A549 treated with Hydrocortisone at 1 μM for 4 hours (cell line): ENCODE results near the gene LECT2. TPM values are rescaled to one million over a fixed set of nuclear protein-coding genes. Genes with fewer than 3 reads are reported as not detected.

ENCODE experiments used
- total RNA-seq: library from RNA; stranded (reverse); fragments of 200-300 nt; extraction: Qiagen RNA extraction; gene quantifications from 5 replicates; pipeline ENCODE4 v1.2.3, GENCODE V29; 2022

LECT2 gene
- total RNA-seq: not detected in 5 replicates

DNA sequence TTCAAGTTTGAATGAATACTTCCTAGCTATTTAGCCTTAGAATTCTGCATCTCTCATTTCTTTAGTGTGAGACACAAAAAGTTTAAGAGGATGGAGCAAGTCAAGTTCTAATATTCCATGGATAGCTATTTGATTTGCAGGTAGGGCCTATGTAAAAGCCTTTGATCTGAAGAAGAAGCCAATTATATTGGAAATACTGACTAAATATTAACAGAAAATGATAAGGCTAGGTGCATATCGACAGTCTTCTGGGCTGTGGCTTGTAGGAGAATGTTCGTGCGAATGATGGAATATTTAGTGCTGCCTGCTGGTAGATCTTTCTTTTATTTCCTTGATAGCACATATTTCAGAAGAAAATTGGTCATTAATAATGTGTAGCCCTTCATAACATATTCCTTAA is at the start of gene LECT2:
Gene LECT2 (minus strand): TSS at position 85 of the 400 bp plus-strand sequence. CDS start 150 bp downstream, outside the sequence.

Other genes with a start within 250 kb of the LECT2 start
- 0.12 to 0.45 TPM (median 0.24 TPM) in 5 replicates for gene SLC25A48, start 120.3 kb downstream of the LECT2 start, total RNA-seq
- not detected in 5 replicates for gene IL9, start 59.1 kb downstream of the LECT2 start, total RNA-seq
- gene TGFBI, start 74.0 kb upstream of the LECT2 start, total RNA-seq: 1,399 to 2,041 TPM (median 1,852 TPM) in 5 replicates
- 19.0 to 32.0 TPM (median 29.7 TPM) in 5 replicates for gene SMAD5, start 177.9 kb upstream of the LECT2 start, total RNA-seq
- gene SMIM32, start 238.2 kb upstream of the LECT2 start, total RNA-seq: not detected in 5 replicates